Measurements from ENCODE around the gene GATA3.

Gene GATA3

GRCh38 chr10:8051109-8051821 lies 3.2 kb upstream of the GATA3 start:
- no peak for TF ChIP-seq CTCF (IDR thresholded peaks at IDR 0.05; ENCODE audit: low read depth, low read length)
- DNase-seq (ENCODE audit: low read depth in 2 of 2), result no peak
- H3K4me3 ChIP-seq (replicated peaks in 1 of 2; ENCODE audit: low read depth in 2 of 2, low read length in 2 of 2), result no peak overlapping the region

GRCh38 chr10:8051851-8052257 lies 2.6 kb upstream of the GATA3 start:
- no peak for DNase-seq (ENCODE audit: low read depth in 2 of 2)
- TF ChIP-seq CTCF (IDR thresholded peaks at IDR 0.05; ENCODE audit: low read depth, low read length), result no peak
- no peak overlapping the region for H3K4me3 ChIP-seq (replicated peaks in 1 of 2; ENCODE audit: low read depth in 2 of 2, low read length in 2 of 2)

DNA sequence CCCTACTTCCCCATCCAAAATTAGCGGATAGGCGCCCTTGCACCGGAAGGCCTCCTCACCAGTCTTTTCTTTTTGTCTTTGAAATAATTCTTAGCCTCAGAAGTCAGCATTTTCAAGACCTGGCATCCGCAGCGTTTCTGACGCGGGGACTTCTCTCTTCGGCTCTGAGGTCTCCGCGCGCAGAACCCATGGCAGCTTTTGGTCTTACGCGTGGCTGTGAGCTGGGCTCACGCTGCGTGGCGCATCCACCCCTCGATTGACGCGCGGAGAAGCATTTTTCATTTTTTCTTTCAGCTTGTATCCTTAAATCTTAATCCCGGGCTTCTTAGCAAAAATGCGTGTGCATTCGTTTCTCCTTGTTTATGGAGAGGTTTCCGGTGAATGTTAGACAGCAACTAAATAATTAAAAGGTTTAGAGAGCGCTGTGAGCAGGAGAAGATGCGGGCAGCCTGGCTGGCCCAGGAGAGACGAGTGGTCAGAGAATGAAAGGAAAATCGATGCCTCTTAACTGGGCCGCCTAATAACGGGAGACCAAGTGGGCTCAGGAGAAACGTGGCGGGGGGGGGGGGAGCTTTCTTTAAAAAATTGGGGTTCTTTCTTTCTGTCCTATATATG lies 2.0 kb upstream of the GATA3 start:
- DNase-seq (ENCODE audit: low read depth in 2 of 2), result no peak
- no peak for TF ChIP-seq CTCF (IDR thresholded peaks at IDR 0.05; ENCODE audit: low read depth, low read length)
- no peak overlapping the region for H3K4me3 ChIP-seq (replicated peaks in 1 of 2; ENCODE audit: low read depth in 2 of 2, low read length in 2 of 2)

GRCh38 chr10:8052956-8053445 lies 1.5 kb upstream of the GATA3 start:
- no peak for DNase-seq (ENCODE audit: low read depth in 2 of 2)
- TF ChIP-seq CTCF (IDR thresholded peaks at IDR 0.05; ENCODE audit: low read depth, low read length), result no peak
- H3K4me3 ChIP-seq (replicated peaks in 1 of 2; ENCODE audit: low read depth in 2 of 2, low read length in 2 of 2), result no peak overlapping the region

DNA sequence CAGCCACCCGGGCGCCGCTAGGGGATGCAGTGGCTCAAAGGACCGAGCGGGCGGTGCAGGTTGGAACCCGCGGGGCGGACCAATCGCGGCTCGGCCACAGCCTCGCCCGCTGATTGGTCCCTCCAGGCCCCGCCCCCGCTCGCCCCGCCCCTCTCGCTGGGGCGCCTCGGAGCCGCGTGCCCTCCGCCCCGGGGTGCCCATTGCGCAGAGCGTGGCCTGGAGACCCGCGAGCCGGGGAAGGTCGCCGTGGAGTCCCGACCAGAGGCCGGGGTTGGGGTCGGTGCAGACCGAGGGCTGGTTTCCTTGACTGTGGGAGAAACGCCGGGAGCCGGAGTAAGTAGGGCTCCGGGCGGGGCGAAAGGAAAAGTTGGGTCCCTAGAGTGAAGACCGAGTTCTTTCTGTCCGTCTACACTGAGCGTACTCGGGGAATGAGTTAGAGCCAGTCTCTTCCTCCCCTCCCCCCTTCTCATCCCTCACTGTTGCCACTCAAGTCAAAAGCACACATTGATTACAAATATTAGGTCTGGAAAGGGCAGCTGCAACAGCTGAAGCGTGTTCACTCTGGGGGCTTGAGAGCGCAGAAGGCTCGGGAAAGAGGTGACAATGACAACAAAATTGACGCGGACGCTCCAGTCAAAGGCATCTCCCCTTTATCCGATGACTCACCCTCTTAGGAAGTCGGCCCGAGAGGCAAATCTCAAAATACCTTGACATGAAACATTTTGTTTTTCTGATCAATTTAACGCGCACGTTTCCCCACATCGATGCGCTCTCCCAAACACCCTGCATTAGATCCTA lies 843 bp upstream of the GATA3 start:
- H3K4me3 ChIP-seq (replicated peaks in 1 of 2; ENCODE audit: low read depth in 2 of 2, low read length in 2 of 2), result peak overlapping the region; percentile 58 to 67
- DNase-seq (ENCODE audit: low read depth in 2 of 2), result peak; percentile 83 to 86
- peak; percentile 90 for TF ChIP-seq CTCF (IDR thresholded peaks at IDR 0.05; ENCODE audit: low read depth, low read length)

- peak in 1 of 2 donors; percentile 44 for DNase-seq (ENCODE audit: low read depth in 2 of 2)
- peak overlapping the region; percentile 58 to 67 for H3K4me3 ChIP-seq (replicated peaks in 1 of 2; ENCODE audit: low read depth in 2 of 2, low read length in 2 of 2)
- TF ChIP-seq CTCF (IDR thresholded peaks at IDR 0.05; ENCODE audit: low read depth, low read length), result no peak
Measured at GRCh38 chr10:8054244-8054493, 319 bp upstream of the GATA3 start.

Measured in cardiac fibroblast (primary cell).